Naive thymus-derived CD4-positive, alpha-beta T cell (primary cell): Measurements from ENCODE around the gene SLC1A6. TPM values are rescaled to one million over a fixed set of nuclear protein-coding genes. Genes with fewer than 3 reads are reported as not detected.

Experiments used
- ATAC-seq: fragments of 150-1000 bp; cut with Tn5 transposase; 2 replicates; pipeline ENCODE4 v1.10.0; 2021; ENCODE audit warnings: mild to moderate bottlenecking, moderate library complexity
- CTCF ChIA-PET: fragments of 350-600 bp; sonication (Branson Sonifier 250); formaldehyde crosslinking; loops from one replicate; lab custom pipeline; 2021; ENCODE audit warnings: antibody characterized with exemption; lab: Charles Lee
- POLR2A ChIA-PET: fragments of 350-600 bp; sonication (Branson Sonifier 250); formaldehyde crosslinking; loops from one replicate; lab custom pipeline; 2021; ENCODE audit warnings: antibody characterized with exemption, inconsistent platforms; lab: Charles Lee
- DNase-seq, 9 donors: peaks; one replicate each; pipeline versions ENCODE4 v3.0.0 to v3.0.0-alpha.2; 2020 to 2022; ENCODE audit warnings: mixed read lengths in 1 of 9
- H3K27ac ChIP-seq: one replicate; pipeline ENCODE4 v1.7.0; 2013; ENCODE audit warnings: mild to moderate bottlenecking, low read depth, low read length, moderate library complexity
- H3K27me3 ChIP-seq, 2 donors: one replicate each; pipeline ENCODE4 v1.7.0; 2013; ENCODE audit warnings: low read length in 2 of 2, mild to moderate bottlenecking in 2 of 2, moderate library complexity in 2 of 2; ENCODE audit not compliant: control insufficient read depth in 2 of 2, insufficient read depth in 2 of 2
- H3K36me3 ChIP-seq, 3 experiments: 1 replicate in 2 of 3; 2 replicates in 1 of 3; pipeline ENCODE4 v1.7.0; 2013; ENCODE audit warnings: low read length in 3 of 3, mild to moderate bottlenecking in 3 of 3, moderate library complexity in 1 of 3; ENCODE audit not compliant: insufficient read depth in 3 of 3, control insufficient read depth in 2 of 3
- H3K4me1 ChIP-seq, 2 donors: one replicate each; pipeline ENCODE4 v1.7.0; 2013; ENCODE audit warnings: low read length in 2 of 2, mild to moderate bottlenecking in 2 of 2, moderate library complexity in 1 of 2; ENCODE audit not compliant: control insufficient read depth in 2 of 2, insufficient read depth in 2 of 2
- H3K4me3 ChIP-seq: 2 replicates; pipeline ENCODE4 v1.7.0; 2013; ENCODE audit warnings: mild to moderate bottlenecking, low read length
- H3K9me3 ChIP-seq, 3 experiments: 1 replicate in 2 of 3; 2 replicates in 1 of 3; pipeline ENCODE4 v1.7.0; 2013; ENCODE audit warnings: low read length in 3 of 3; ENCODE audit not compliant: control insufficient read depth in 2 of 3
- H3K27ac Mint-ChIP-seq, 9 donors: one replicate each; pipeline ENCODE4 v1.8.0; 2020 to 2022; ENCODE audit warnings: mixed read lengths in 9 of 9, mild to moderate bottlenecking in 8 of 9, moderate library complexity in 5 of 9, inconsistent platforms in 2 of 9
- H3K27me3 Mint-ChIP-seq, 5 donors: one replicate each; pipeline ENCODE4 v1.8.0; 2021 to 2022; ENCODE audit warnings: mixed read lengths in 5 of 5, mild to moderate bottlenecking in 1 of 5
- H3K36me3 Mint-ChIP-seq, 5 donors: one replicate each; pipeline ENCODE4 v1.8.0; 2020 to 2022; ENCODE audit warnings: mixed read lengths in 5 of 5, mild to moderate bottlenecking in 3 of 5, inconsistent platforms in 1 of 5
- H3K4me1 Mint-ChIP-seq, 7 donors: one replicate each; pipeline ENCODE4 v1.8.0; 2020 to 2022; ENCODE audit warnings: mixed read lengths in 7 of 7, mild to moderate bottlenecking in 3 of 7, inconsistent platforms in 1 of 7
- H3K4me3 Mint-ChIP-seq, 10 donors: one replicate each; pipeline ENCODE4 v1.8.0; 2020 to 2022; ENCODE audit warnings: mild to moderate bottlenecking in 10 of 10, mixed read lengths in 10 of 10, moderate library complexity in 6 of 10, inconsistent platforms in 2 of 10
- H3K9me3 Mint-ChIP-seq, 11 donors: one replicate each; pipeline ENCODE4 v1.8.0; 2020 to 2022; ENCODE audit warnings: mixed read lengths in 11 of 11, mild to moderate bottlenecking in 4 of 11, inconsistent platforms in 1 of 11, moderate library complexity in 1 of 11
- intact Hi-C, 2 donors: fragments of 100-400 bp; cut with micrococcal nuclease; formaldehyde crosslinking; loops; one replicate each; pipeline ENCODE4 v1.15.1; 2023
- polyA plus RNA-seq, 2 donors: library from polyadenylated mRNA; unstranded; fragments of 300-500 nt; fragmentation: Illumina TruSeq; gene quantifications; one replicate each; pipeline ENCODE4 v1.2.3, GENCODE V29; 2021
- total RNA-seq, 6 experiments: library from RNA in 5 of 6; stranded (reverse) in 5 of 6; gene quantifications; 1 replicate in 5 of 6; 2 replicates in 1 of 6; pipeline ENCODE4 v1.2.3 and lab custom pipeline; 2021 to 2026

SLC1A6 gene
- total and polyA plus RNA-seq, 7 experiments from 2014 or later = not detected

- ATAC-seq = no peak
- intact Hi-C loops = no loop called here
Observed at GRCh38 chr19:14961956-14962685, 17.5 kb downstream of the SLC1A6 start.

GRCh38 chr19:14959263-14959662, 20.4 kb downstream of the SLC1A6 start:
- no peak overlapping the region for H3K4me3 ChIP-seq
- ChIA-PET POLR2A (no interaction called here), CTCF (no interaction called here)
- no peak overlapping the region for H3K27ac ChIP-seq
- no peaks in the 10 kb centered on the region for H3K4me1 ChIP-seq
- Mint-ChIP-seq H3K9me3 (peaks cover 6 to 37% (median 22%) of the 10 kb centered on the region in 11 donors), H3K4me3 (no peak overlapping the region), H3K4me1 (peaks cover 0 to 5% (median 0%) of the 10 kb centered on the region in 7 donors), H3K27me3 (peaks cover 0 to 32% (median 23%) of the 10 kb centered on the region in 5 donors), H3K36me3 (peaks cover 0 to 11% (median 5%) of the 10 kb centered on the region in 5 donors), H3K27ac (no peak overlapping the region)
- ATAC-seq = no peak
- no peaks in the 10 kb centered on the region for H3K27me3 ChIP-seq
- H3K9me3 ChIP-seq = peaks cover 6 to 33% (median 8%) of the 10 kb centered on the region in 3 experiments
- intact Hi-C loops = no loop called here
- no peaks in the 10 kb centered on the region for H3K36me3 ChIP-seq
- DNase-seq = no peak

More at GRCh38 chr19:14961956-14962685, 17.5 kb downstream of the SLC1A6 start:
- H3K27me3 ChIP-seq = no peaks in the 10 kb centered on the region
- POLR2A ChIA-PET = no interaction called here
- Mint-ChIP-seq H3K27me3 (peaks cover 0 to 19% (median 11%) of the 10 kb centered on the region in 5 donors), H3K4me1 (peaks cover 0 to 2% (median 0%) of the 10 kb centered on the region in 7 donors), H3K9me3 (peaks cover 6 to 23% (median 16%) of the 10 kb centered on the region in 11 donors), H3K4me3 (no peak overlapping the region), H3K27ac (no peak overlapping the region), H3K36me3 (peaks cover 0 to 6% (median 3%) of the 10 kb centered on the region in 5 donors)
- peaks cover 6 to 33% (median 8%) of the 10 kb centered on the region in 3 experiments for H3K9me3 ChIP-seq
- no peaks in the 10 kb centered on the region for H3K4me1 ChIP-seq
- no peaks in the 10 kb centered on the region for H3K36me3 ChIP-seq
- H3K27ac ChIP-seq = no peak overlapping the region
- no peak for DNase-seq
- CTCF ChIA-PET = no interaction called here
- H3K4me3 ChIP-seq = no peak overlapping the region

GRCh38 chr19:14957464-14957863, 22.2 kb downstream of the SLC1A6 start:
- Mint-ChIP-seq H3K9me3 (peaks cover 6 to 34% (median 22%) of the 10 kb centered on the region in 11 donors), H3K36me3 (peaks cover 0 to 11% (median 5%) of the 10 kb centered on the region in 5 donors), H3K4me1 (peaks cover 0 to 2% (median 0%) of the 10 kb centered on the region in 7 donors), H3K27me3 (peaks cover 0 to 40% (median 23%) of the 10 kb centered on the region in 5 donors), H3K27ac (no peak overlapping the region), H3K4me3 (no peak overlapping the region)
- POLR2A ChIA-PET = no interaction called here
- no peaks in the 10 kb centered on the region for H3K4me1 ChIP-seq
- CTCF ChIA-PET = no interaction called here
- no peaks in the 10 kb centered on the region for H3K27me3 ChIP-seq
- H3K27ac ChIP-seq = no peak overlapping the region
- ATAC-seq (no peak), DNase-seq (no peak)
- H3K36me3 ChIP-seq = no peaks in the 10 kb centered on the region
- peaks cover 6 to 33% (median 8%) of the 10 kb centered on the region in 3 experiments for H3K9me3 ChIP-seq
- intact Hi-C loops = no loop called here
- H3K4me3 ChIP-seq = no peak overlapping the region

GRCh38 chr19:14954071-14954655, 25.5 kb downstream of the SLC1A6 start:
- ATAC-seq (no peak), DNase-seq (no peak)
- H3K4me1 Mint-ChIP-seq = peaks cover 0 to 2% (median 0%) of the 10 kb centered on the region in 7 donors
- Histone ChIP-seq H3K36me3 (no peaks in the 10 kb centered on the region), H3K4me1 (no peaks in the 10 kb centered on the region), H3K27ac (no peak overlapping the region), H3K27me3 (no peaks in the 10 kb centered on the region), H3K4me3 (no peak overlapping the region), H3K9me3 (peaks cover 0 to 19% (median 4%) of the 10 kb centered on the region in 3 experiments)
- peaks cover 0 to 9% (median 5%) of the 10 kb centered on the region in 5 donors for H3K36me3 Mint-ChIP-seq
- H3K27me3 Mint-ChIP-seq = peaks cover 0 to 32% (median 18%) of the 10 kb centered on the region in 5 donors
- H3K9me3 Mint-ChIP-seq = peaks cover 0 to 23% (median 14%) of the 10 kb centered on the region in 11 donors
- H3K4me3 Mint-ChIP-seq = no peak overlapping the region
- ChIA-PET POLR2A (no interaction called here), CTCF (no interaction called here)
- intact Hi-C loops = no loop called here
- H3K27ac Mint-ChIP-seq = no peak overlapping the region

GRCh38 chr19:14952767-14953166, 26.9 kb downstream of the SLC1A6 start:
- Mint-ChIP-seq H3K4me3 (no peak overlapping the region), H3K27ac (no peak overlapping the region), H3K27me3 (peaks cover 0 to 32% (median 18%) of the 10 kb centered on the region in 5 donors), H3K9me3 (peaks cover 0 to 21% (median 13%) of the 10 kb centered on the region in 11 donors), H3K36me3 (peaks cover 0 to 9% (median 5%) of the 10 kb centered on the region in 5 donors), H3K4me1 (peaks cover 0 to 2% (median 0%) of the 10 kb centered on the region in 7 donors)
- intact Hi-C loops = no loop called here
- ChIA-PET POLR2A (no interaction called here), CTCF (interaction anchor here (0.6 kb wide), 1 partner anchor 13 kb away, joined by 3 read pairs; no protein-coding TSS in a partner anchor)
- DNase-seq = no peak
- Histone ChIP-seq H3K27ac (no peak overlapping the region), H3K4me3 (no peak overlapping the region), H3K9me3 (peaks cover 0 to 6% (median 4%) of the 10 kb centered on the region in 3 experiments), H3K4me1 (no peaks in the 10 kb centered on the region), H3K36me3 (no peaks in the 10 kb centered on the region), H3K27me3 (no peaks in the 10 kb centered on the region)
- ATAC-seq = no peak

GRCh38 chr19:14950421-14950820, 29.2 kb downstream of the SLC1A6 start:
- Histone ChIP-seq H3K4me1 (no peaks in the 10 kb centered on the region), H3K9me3 (no peaks in the 10 kb centered on the region), H3K4me3 (no peak overlapping the region), H3K36me3 (no peaks in the 10 kb centered on the region), H3K27ac (no peak overlapping the region), H3K27me3 (no peaks in the 10 kb centered on the region)
- peaks cover 0 to 12% (median 0%) of the 10 kb centered on the region in 11 donors for H3K9me3 Mint-ChIP-seq
- ChIA-PET CTCF (no interaction called here), POLR2A (no interaction called here)
- H3K4me1 Mint-ChIP-seq = no peaks in the 10 kb centered on the region
- no peaks in the 10 kb centered on the region for H3K36me3 Mint-ChIP-seq
- ATAC-seq (no peak), DNase-seq (no peak)
- intact Hi-C loops = no loop called here
- no peak overlapping the region for H3K4me3 Mint-ChIP-seq
- peaks cover 0 to 24% (median 7%) of the 10 kb centered on the region in 5 donors for H3K27me3 Mint-ChIP-seq
- H3K27ac Mint-ChIP-seq = no peak overlapping the region
